Stimulated activated CD4-positive, alpha-beta T cell treated with anti-CD3 and anti-CD28 coated beads, Interleukin-2, amount 100 ng/mL, for 48 hours (primary cell): Measurements from ENCODE around the gene GNAI3.

Source experiments
- DNase-seq, 2 donors: peaks; one replicate each; pipeline ENCODE4 v3.0.0-alpha.2; 2020

The GNAI3 gene

GRCh38 chr1:109527098-109527811, 21.2 kb upstream of the GNAI3 start:
- no peak for DNase-seq

GRCh38 chr1:109527846-109528695, 20.3 kb upstream of the GNAI3 start:
- no peak for DNase-seq

GRCh38 chr1:109528712-109529111, 19.7 kb upstream of the GNAI3 start:
- DNase-seq, result no peak

GRCh38 chr1:109529881-109530456, 18.4 kb upstream of the GNAI3 start:
- no peak for DNase-seq

GRCh38 chr1:109530457-109531087, 17.8 kb upstream of the GNAI3 start:
- DNase-seq, result no peak

GRCh38 chr1:109531380-109531779, 17.0 kb upstream of the GNAI3 start:
- DNase-seq, result no peak

GRCh38 chr1:109531826-109532364, 16.5 kb upstream of the GNAI3 start:
- DNase-seq, result no peak

- DNase-seq, result peak; percentile 95 to 98
These were observed 15.9 kb upstream of the GNAI3 start for GRCh38 chr1:109532365-109533136.

- no peak for DNase-seq
These were observed 14.0 kb upstream of the GNAI3 start for GRCh38 chr1:109534307-109534858.

GRCh38 chr1:109535481-109535880, 12.9 kb upstream of the GNAI3 start:
- no peak for DNase-seq

- DNase-seq, result no peak
These were observed 12.4 kb upstream of the GNAI3 start for GRCh38 chr1:109535971-109536491.

GRCh38 chr1:109537450-109538178, 10.8 kb upstream of the GNAI3 start:
- DNase-seq, result no peak

- DNase-seq, result no peak
These were observed 9.4 kb upstream of the GNAI3 start for GRCh38 chr1:109538827-109539555.

GRCh38 chr1:109539676-109540075, 8.7 kb upstream of the GNAI3 start, which contains the start of gene GPR61:
Gene GPR61 (plus strand): TSS chr1:109539872. CDS start chr1:109543023, 3,151 bp downstream.
- no peak for DNase-seq

GRCh38 chr1:109541102-109541501, 7.3 kb upstream of the GNAI3 start:
- no peak for DNase-seq

- DNase-seq, result no peak
These were observed 5.8 kb upstream of the GNAI3 start for GRCh38 chr1:109542657-109543056.

- DNase-seq, result no peak
These were observed 5.0 kb upstream of the GNAI3 start for GRCh38 chr1:109543283-109543987.

- no peak for DNase-seq
These were observed 4.3 kb upstream of the GNAI3 start for GRCh38 chr1:109543988-109544735.
